ENCODE data around the gene SLC35F2.
A peak's percentile ranks its signal among the peaks of the same experiment; 100 is the strongest.
"Not testable (repeated sequence)": the region's sequence is repeated elsewhere in the genome, so short reads cannot be mapped to it uniquely, and the experiment has no call there.

The SLC35F2 gene

DNA sequence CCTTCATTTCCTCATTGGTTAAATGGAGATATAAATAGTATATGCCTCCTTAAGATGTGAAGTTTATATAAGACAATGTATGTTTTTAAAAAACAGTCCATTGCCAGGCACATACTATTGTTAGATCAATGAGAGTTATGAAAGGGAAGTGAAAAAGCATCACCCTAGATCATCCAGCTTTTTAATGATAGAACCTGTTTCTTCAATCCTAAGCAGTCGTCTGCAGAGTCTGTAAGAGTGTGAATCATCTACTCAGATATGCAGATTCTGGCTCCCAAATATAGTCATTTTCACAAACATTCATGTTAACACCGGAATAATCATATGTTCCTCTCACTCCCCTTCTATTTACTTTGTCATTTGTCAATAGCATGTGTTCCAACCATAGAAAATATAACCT lies 81.5 kb downstream of the SLC35F2 start:
- H3K4me3 ChIP-seq (ENCODE audit: low read depth, low read length): no peak overlapping the region
- peak; percentile 6 for DNase-seq (ENCODE audit: low read depth)
- TF ChIP-seq, protein P1, sequence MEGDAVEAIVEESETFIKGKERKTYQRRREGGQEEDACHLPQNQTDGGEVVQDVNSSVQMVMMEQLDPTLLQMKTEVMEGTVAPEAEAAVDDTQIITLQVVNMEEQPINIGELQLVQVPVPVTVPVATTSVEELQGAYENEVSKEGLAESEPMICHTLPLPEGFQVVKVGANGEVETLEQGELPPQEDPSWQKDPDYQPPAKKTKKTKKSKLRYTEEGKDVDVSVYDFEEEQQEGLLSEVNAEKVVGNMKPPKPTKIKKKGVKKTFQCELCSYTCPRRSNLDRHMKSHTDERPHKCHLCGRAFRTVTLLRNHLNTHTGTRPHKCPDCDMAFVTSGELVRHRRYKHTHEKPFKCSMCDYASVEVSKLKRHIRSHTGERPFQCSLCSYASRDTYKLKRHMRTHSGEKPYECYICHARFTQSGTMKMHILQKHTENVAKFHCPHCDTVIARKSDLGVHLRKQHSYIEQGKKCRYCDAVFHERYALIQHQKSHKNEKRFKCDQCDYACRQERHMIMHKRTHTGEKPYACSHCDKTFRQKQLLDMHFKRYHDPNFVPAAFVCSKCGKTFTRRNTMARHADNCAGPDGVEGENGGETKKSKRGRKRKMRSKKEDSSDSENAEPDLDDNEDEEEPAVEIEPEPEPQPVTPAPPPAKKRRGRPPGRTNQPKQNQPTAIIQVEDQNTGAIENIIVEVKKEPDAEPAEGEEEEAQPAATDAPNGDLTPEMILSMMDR (IDR thresholded peaks at IDR 0.05; ENCODE audit: insufficient read depth, low read depth, low read length, missing control alignments): no peak

DNA sequence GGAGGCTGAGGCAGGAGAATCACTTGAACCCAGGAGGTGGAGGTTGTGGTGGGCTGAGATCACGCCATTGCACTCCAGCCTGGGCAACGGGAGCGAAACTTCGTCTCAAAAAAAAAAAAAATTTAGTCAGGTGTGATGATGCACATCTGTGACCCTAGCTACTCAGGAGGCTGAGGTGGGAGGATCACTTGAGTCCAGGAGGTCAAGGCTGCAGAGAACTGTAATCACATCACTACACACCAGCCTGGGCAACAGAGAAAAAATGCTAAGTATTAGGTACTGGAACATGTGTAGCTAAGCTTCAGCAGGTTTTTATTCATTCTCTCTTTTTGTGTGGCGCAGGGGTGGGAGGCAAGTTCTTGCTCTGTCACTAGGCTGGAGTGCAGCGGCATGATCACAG lies 82.5 kb downstream of the SLC35F2 start:
- DNase-seq (ENCODE audit: low read depth): no peak
- TF ChIP-seq, protein P1 (IDR thresholded peaks at IDR 0.05; ENCODE audit: insufficient read depth, low read depth, low read length, missing control alignments): no peak
- no peak overlapping the region for H3K4me3 ChIP-seq (ENCODE audit: low read depth, low read length)

DNA sequence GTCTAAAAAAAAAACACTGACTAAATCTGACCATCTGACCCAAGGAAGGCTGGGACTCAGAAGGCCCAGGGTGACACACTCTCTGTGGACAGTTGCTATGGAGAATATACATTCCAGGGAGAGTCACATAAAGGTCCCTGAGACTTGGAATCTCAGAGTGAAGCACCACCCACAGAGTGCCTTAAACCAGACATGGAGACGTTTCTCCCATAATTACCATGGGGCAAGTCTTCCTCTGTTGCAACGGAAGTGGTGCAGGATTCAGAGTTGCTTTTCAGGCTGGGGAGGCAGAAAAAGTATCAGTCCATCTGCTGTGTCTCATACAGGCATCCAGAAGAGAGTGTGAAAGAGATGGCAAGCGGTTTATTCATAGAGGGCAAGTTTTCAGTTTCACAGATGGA lies 88.0 kb downstream of the SLC35F2 start:
- peak; percentile 25 for DNase-seq (ENCODE audit: low read depth)
- TF ChIP-seq, protein P1 (IDR thresholded peaks at IDR 0.05; ENCODE audit: insufficient read depth, low read depth, low read length, missing control alignments): no peak
- H3K4me3 ChIP-seq (ENCODE audit: low read depth, low read length): no peak overlapping the region

DNA sequence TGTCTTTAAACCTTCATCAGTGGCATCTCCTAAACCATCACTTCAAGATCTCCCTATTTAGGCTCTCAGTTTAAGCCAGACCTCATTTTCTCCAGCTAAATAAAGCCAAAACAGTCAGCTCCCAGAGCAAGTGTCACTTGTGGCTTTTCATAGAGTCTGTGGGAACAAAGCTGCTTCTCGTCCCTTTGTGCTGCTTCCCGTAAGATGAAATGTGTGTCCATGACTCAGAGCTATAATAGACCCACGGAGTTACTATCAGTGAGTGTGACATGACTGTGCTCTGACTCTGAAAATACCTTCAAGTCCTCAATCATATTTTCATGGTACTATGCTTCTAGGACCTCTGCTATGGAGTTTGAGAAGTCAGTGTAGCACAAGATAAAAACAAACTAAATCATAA lies 89.4 kb downstream of the SLC35F2 start:
- no peak for DNase-seq (ENCODE audit: low read depth)
- TF ChIP-seq, protein P1 (IDR thresholded peaks at IDR 0.05; ENCODE audit: insufficient read depth, low read depth, low read length, missing control alignments): no peak

DNA sequence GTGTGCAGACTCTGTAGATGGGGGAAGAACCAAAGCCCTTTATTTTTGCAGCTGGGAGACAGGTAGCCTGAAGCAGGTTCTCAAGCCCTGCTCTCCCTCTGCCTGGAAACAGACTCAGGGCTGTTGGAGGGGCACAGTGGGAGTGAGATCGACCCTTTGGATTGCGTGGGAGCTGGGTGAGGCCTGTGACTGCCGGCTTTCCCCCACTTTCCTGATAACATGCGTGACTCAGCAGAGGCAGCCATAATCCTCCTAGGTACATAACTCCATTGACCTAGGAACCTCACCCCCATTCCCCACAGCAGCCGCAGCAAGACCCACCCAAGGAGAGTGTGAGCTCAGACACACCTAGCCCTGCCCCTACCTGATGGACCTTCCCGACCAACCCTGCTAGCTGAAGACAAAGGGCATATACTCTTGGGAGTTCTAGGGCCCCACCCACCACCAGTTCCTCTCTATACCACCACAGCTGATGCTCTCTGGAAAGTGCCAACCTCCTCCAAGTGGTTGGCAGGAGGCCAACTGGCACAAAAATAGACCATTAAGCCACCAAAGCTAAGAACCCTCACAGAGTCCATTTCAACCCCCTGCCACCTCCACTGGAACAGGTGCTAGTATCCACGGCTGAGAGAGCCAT lies 99.8 kb downstream of the SLC35F2 start:
- not testable (repeated sequence) for DNase-seq (ENCODE audit: low read depth)

More for the DNA sequence above, 89.4 kb downstream of the SLC35F2 start:
- H3K4me3 ChIP-seq (ENCODE audit: low read depth, low read length): no peak overlapping the region

GRCh38 chr11:107757661-107758060 lies 100.9 kb downstream of the SLC35F2 start:
- TF ChIP-seq, protein P1 (IDR thresholded peaks at IDR 0.05; ENCODE audit: insufficient read depth, low read depth, low read length, missing control alignments): no peak
- H3K4me3 ChIP-seq (ENCODE audit: low read depth, low read length): no peak overlapping the region
- DNase-seq (ENCODE audit: low read depth): no peak

More for the DNA sequence above, 99.8 kb downstream of the SLC35F2 start:
- not testable (repeated sequence) for H3K4me3 ChIP-seq (ENCODE audit: low read depth, low read length)

GRCh38 chr11:107756553-107756952 lies 102.0 kb downstream of the SLC35F2 start:
- H3K4me3 ChIP-seq (ENCODE audit: low read depth, low read length): no peak overlapping the region
- DNase-seq (ENCODE audit: low read depth): no peak
- TF ChIP-seq, protein P1 (IDR thresholded peaks at IDR 0.05; ENCODE audit: insufficient read depth, low read depth, low read length, missing control alignments): no peak
